ENCODE measurements around the gene RPL18. TPM values are rescaled to one million over a fixed set of nuclear protein-coding genes. Genes with fewer than 3 reads are reported as not detected.

Gene RPL18
- total and polyA plus RNA-seq, 9 of the 15 experiments (the other 6 are each of a cell fraction or from before 2014, with no cell fraction given) = 312 to 2,635 (median 1,653) TPM

- TF ChIP-seq ZNF609 (CRISPR knock-in tag; IDR thresholded peaks at IDR 0.05; ENCODE audit: borderline replicate concordance) = no peak
- TF ChIP-seq DMBX1 (CRISPR knock-in tag; IDR thresholded peaks at IDR 0.05; ENCODE audit: borderline replicate concordance) = no peak
- TF ChIP-seq ZNF431 (CRISPR knock-in tag; IDR thresholded peaks at IDR 0.05) = no peak
- no peak for TF ChIP-seq ZNF354B (CRISPR knock-in tag; IDR thresholded peaks at IDR 0.05)
- TF ChIP-seq ZNF311 (CRISPR knock-in tag; IDR thresholded peaks at IDR 0.05) = no peak
- TF ChIP-seq ELF1 (tag; IDR thresholded peaks at IDR 0.05) = no peak
- peak; percentile 94 for TF ChIP-seq JUNB (CRISPR knock-in tag; conservative IDR thresholded peaks at IDR 0.05)
- TF ChIP-seq DDX20 (tag; IDR thresholded peaks at IDR 0.05; ENCODE audit: low read depth) = no peak
- TF ChIP-seq RCOR1 (IDR thresholded peaks at IDR 0.05; ENCODE audit: borderline replicate concordance in 1 of 2, low read depth in 2 of 2, low read length in 2 of 2) = no peak
- TF ChIP-seq FOSL1 (tag; conservative IDR thresholded peaks at IDR 0.05) = peak; percentile 84
- no peak for TF ChIP-seq FOXK1 (CRISPR knock-in tag; IDR thresholded peaks at IDR 0.05; ENCODE audit: borderline replicate concordance)
- TF ChIP-seq HDAC2 (IDR thresholded peaks at IDR 0.05) = no peak
- no peak for TF ChIP-seq XRCC4 (IDR thresholded peaks at IDR 0.05; ENCODE audit: extremely low read depth, insufficient read depth, insufficient read length)
- no peak for TF ChIP-seq SLC30A9 (CRISPR knock-in tag; IDR thresholded peaks at IDR 0.05)
- TF ChIP-seq, protein P1, sequence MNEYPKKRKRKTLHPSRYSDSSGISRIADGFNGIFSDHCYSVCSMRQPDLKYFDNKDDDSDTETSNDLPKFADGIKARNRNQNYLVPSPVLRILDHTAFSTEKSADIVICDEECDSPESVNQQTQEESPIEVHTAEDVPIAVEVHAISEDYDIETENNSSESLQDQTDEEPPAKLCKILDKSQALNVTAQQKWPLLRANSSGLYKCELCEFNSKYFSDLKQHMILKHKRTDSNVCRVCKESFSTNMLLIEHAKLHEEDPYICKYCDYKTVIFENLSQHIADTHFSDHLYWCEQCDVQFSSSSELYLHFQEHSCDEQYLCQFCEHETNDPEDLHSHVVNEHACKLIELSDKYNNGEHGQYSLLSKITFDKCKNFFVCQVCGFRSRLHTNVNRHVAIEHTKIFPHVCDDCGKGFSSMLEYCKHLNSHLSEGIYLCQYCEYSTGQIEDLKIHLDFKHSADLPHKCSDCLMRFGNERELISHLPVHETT (CRISPR knock-in tag; conservative IDR thresholded peaks at IDR 0.05 in 1 of 2, IDR thresholded peaks at IDR 0.05 in 1 of 2) = peak in 1 of 2 experiments; percentile 43; a peak in 1 of 4 replicates
- TF ChIP-seq PHTF2 (CRISPR knock-in tag; IDR thresholded peaks at IDR 0.05) = no peak
- TF ChIP-seq PPARD (CRISPR knock-in tag; IDR thresholded peaks at IDR 0.05) = no peak
- no peak for TF ChIP-seq ZNF124 (CRISPR knock-in tag; IDR thresholded peaks at IDR 0.05)
- 0 out of 2 replicates have a peak, but pooled peaks have one; percentile 49 for TF ChIP-seq E2F4 (CRISPR knock-in tag; IDR thresholded peaks at IDR 0.05; ENCODE audit: low read depth)
- no peak for TF ChIP-seq CAMTA2 (CRISPR knock-in tag; conservative IDR thresholded peaks at IDR 0.05)
- TF ChIP-seq ZNF134 (CRISPR knock-in tag; conservative IDR thresholded peaks at IDR 0.05) = no peak
- TF ChIP-seq L3MBTL2 (IDR thresholded peaks at IDR 0.05) = peak; percentile 85
Measured at GRCh38 chr19:48660852-48661710, 42.1 kb upstream of the RPL18 start (continued).

Measured in K562 (cell line).